Measurements from ENCODE around the gene TMBIM1.

TMBIM1 gene

DNA sequence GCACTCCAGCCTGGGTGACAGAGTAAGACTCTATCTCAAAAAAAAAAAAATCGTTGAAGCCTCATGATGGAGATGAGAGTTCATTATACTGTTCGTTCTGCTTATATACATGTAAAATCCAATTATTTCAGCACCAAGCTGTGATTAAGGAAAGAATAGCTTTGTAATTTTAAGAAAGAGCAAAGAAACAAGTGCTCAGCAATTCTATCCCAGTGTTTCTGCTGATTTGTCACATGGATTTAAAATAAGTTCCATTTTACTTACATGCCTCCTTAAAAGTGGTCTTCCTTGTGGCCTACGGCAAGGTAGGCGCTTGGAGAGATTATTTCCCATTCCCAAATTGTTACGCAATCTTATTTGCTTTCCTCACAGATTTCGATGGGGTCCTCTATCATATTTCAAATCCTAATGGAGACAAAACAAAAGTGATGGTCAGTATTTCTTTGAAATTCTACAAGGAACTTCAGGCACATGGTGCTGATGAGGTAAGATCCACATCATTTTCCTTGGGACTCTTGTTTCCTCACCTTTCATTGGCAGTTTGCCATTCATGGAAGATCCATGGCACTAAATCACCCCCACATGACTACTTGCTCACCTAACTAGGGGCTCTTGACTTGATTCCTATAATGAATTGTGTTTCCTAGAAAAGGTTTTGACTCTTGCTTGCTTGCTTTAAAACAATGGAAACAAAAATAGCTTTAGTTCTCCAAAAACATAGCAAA is 63.8 kb downstream of the TMBIM1 start:
- in situ Hi-C loops (cut with MboI; ENCODE audit: low sequenced_read_pairs), result no loop called here

DNA sequence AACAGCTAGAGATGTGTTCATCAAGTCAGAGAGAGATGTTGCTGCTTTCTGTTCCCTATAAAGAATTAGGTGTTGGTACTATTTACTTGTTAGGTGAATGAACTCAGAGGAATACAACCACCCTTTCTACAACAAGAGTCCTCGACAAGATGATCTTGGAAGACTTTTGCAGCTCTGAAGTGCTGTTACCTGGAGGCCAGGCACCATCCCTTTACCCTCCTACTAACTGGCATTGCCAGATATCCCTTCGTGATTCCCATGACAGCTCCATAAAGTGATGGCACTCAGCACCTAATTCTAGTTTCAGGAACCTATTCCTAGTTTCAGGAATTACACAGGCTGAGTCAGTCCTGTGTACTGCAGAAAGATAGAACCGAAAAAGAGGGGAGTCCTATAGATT is 65.4 kb downstream of the TMBIM1 start:
- in situ Hi-C loops (cut with MboI; ENCODE audit: low sequenced_read_pairs), result no loop called here

All from HL-60/S4 treated with retinoic acid at 250 ng/mL for 4 days and 3 days (cell line).